A549 (cell line): ENCODE results near the gene DDB1.

Source experiments
- EP300 ChIP-seq, 2 experiments: fragments of >200 bp; sonication (Bioruptor Twin); formaldehyde crosslinking; IDR thresholded peaks; 2 replicates in 1 of 2; 3 replicates in 1 of 2; pipeline ENCODE4 v1.6.1; 2016 to 2017
- TF ChIP-seq, protein P1 (sequence below): fragments of >200 bp; sonication (Bioruptor Twin); formaldehyde crosslinking; IDR thresholded peaks from 3 replicates; pipeline ENCODE4 v1.5.1; 2016
- TF ChIP-seq, protein P2 (sequence below): IDR thresholded peaks from 2 replicates; pipeline ENCODE4 v1.6.1; 2012; ENCODE audit warnings: low read depth, borderline replicate concordance
- TF ChIP-seq, protein P3 (sequence below): fragments of 200-600 bp; sonication (generic); IDR thresholded peaks from 2 replicates; pipeline ENCODE4 v1.6.1; 2016; ENCODE audit warnings: antibody characterized with exemption, mild to moderate bottlenecking, moderate library complexity

DNA sequence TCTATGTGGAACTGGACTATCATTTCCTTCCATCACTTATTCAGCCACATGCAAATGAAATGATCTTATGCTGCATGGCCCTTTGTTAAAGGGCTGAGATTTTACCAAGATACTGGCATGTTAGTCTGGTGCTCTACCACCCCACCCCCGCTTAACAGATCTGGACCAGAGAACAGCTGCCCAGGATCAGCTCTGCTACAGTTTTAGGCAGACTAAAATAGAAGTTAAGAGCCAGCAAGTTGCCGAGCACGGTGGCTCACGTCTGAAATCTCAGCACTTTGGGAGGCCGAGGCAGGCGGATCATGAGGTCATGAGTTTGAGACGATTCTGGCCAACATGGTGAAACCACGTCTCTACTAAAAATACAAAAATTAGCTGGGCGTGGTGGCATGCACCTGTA, 4.6 kb downstream of the DDB1 start:
- TF ChIP-seq, protein P1, sequence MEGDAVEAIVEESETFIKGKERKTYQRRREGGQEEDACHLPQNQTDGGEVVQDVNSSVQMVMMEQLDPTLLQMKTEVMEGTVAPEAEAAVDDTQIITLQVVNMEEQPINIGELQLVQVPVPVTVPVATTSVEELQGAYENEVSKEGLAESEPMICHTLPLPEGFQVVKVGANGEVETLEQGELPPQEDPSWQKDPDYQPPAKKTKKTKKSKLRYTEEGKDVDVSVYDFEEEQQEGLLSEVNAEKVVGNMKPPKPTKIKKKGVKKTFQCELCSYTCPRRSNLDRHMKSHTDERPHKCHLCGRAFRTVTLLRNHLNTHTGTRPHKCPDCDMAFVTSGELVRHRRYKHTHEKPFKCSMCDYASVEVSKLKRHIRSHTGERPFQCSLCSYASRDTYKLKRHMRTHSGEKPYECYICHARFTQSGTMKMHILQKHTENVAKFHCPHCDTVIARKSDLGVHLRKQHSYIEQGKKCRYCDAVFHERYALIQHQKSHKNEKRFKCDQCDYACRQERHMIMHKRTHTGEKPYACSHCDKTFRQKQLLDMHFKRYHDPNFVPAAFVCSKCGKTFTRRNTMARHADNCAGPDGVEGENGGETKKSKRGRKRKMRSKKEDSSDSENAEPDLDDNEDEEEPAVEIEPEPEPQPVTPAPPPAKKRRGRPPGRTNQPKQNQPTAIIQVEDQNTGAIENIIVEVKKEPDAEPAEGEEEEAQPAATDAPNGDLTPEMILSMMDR = no peak
- TF ChIP-seq, protein P2, sequence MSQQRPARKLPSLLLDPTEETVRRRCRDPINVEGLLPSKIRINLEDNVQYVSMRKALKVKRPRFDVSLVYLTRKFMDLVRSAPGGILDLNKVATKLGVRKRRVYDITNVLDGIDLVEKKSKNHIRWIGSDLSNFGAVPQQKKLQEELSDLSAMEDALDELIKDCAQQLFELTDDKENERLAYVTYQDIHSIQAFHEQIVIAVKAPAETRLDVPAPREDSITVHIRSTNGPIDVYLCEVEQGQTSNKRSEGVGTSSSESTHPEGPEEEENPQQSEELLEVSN = no peak
- TF ChIP-seq EP300 (IDR thresholded peaks at IDR 0.05) = no peak
- TF ChIP-seq, protein P3, sequence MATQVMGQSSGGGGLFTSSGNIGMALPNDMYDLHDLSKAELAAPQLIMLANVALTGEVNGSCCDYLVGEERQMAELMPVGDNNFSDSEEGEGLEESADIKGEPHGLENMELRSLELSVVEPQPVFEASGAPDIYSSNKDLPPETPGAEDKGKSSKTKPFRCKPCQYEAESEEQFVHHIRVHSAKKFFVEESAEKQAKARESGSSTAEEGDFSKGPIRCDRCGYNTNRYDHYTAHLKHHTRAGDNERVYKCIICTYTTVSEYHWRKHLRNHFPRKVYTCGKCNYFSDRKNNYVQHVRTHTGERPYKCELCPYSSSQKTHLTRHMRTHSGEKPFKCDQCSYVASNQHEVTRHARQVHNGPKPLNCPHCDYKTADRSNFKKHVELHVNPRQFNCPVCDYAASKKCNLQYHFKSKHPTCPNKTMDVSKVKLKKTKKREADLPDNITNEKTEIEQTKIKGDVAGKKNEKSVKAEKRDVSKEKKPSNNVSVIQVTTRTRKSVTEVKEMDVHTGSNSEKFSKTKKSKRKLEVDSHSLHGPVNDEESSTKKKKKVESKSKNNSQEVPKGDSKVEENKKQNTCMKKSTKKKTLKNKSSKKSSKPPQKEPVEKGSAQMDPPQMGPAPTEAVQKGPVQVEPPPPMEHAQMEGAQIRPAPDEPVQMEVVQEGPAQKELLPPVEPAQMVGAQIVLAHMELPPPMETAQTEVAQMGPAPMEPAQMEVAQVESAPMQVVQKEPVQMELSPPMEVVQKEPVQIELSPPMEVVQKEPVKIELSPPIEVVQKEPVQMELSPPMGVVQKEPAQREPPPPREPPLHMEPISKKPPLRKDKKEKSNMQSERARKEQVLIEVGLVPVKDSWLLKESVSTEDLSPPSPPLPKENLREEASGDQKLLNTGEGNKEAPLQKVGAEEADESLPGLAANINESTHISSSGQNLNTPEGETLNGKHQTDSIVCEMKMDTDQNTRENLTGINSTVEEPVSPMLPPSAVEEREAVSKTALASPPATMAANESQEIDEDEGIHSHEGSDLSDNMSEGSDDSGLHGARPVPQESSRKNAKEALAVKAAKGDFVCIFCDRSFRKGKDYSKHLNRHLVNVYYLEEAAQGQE = no peak
